B cell (primary cell): Measurements from ENCODE around the gene PPARG. TPM values are rescaled to one million over a fixed set of nuclear protein-coding genes. Genes with fewer than 3 reads are reported as not detected.

ENCODE experiments used
- ATAC-seq: fragments of 200-7000 bp; cut with Tn5 transposase; one replicate; pipeline ENCODE4 v1.10.0; 2021; ENCODE audit warnings: low read depth, mild to moderate bottlenecking, moderate number of reproducible peaks, moderate library complexity
- CTCF ChIA-PET: fragments of 350-600 bp; sonication (Branson Sonifier 250); formaldehyde crosslinking; loops from one replicate; lab custom pipeline; 2021; ENCODE audit warnings: antibody characterized with exemption, inconsistent platforms; lab: Charles Lee
- POLR2A ChIA-PET: fragments of 350-600 bp; sonication (Branson Sonifier 250); formaldehyde crosslinking; loops from one replicate; lab custom pipeline; 2021; ENCODE audit warnings: antibody characterized with exemption; lab: Charles Lee
- DNase-seq: peaks from one replicate; pipeline ENCODE4 v3.0.0; 2013
- H2AFZ ChIP-seq: 2 replicates; pipeline ENCODE4 v1.6.1; 2012; ENCODE audit warnings: mild to moderate bottlenecking, low read depth, low read length; ENCODE audit not compliant: insufficient read depth, poor library complexity, severe bottlenecking
- H3K27ac ChIP-seq, 2 donors: 1 replicate in 1 of 2; 2 replicates in 1 of 2; pipeline ENCODE4 v1.5.1; 2012 to 2013; ENCODE audit warnings: low read length in 2 of 2, mild to moderate bottlenecking in 2 of 2, moderate library complexity in 1 of 2
- H3K27me3 ChIP-seq, 4 experiments: fragments of 200-600 bp in 1 of 4; sonication (generic) in 1 of 4; replicated peaks in 1 of 4; 1 replicate in 2 of 4; 2 replicates in 2 of 4; pipeline versions ENCODE4 v1.6.1 to v1.7.0; 2013 to 2016; ENCODE audit warnings: low read length in 3 of 4, mild to moderate bottlenecking in 2 of 4, mixed read lengths in 1 of 4, moderate library complexity in 1 of 4; ENCODE audit not compliant: insufficient read depth in 4 of 4, control insufficient read depth in 3 of 4; ENCODE audit errors: control extremely low read depth in 1 of 4
- H3K36me3 ChIP-seq, 2 experiments: replicated peaks in 1 of 2; 1 replicate in 1 of 2; 2 replicates in 1 of 2; pipeline versions ENCODE4 v1.6.1 to v1.7.1; 2013; ENCODE audit warnings: low read length in 1 of 2; ENCODE audit not compliant: insufficient read depth in 2 of 2, control insufficient read depth in 1 of 2; ENCODE audit errors: control extremely low read depth in 1 of 2, extremely low read depth in 1 of 2
- H3K4me1 ChIP-seq, 2 donors: fragments of 200-600 bp in 1 of 2; sonication (generic) in 1 of 2; 1 replicate in 1 of 2; 2 replicates in 1 of 2; pipeline versions ENCODE4 v1.5.1 to v1.6.1; 2013 to 2017; ENCODE audit warnings: low read length in 2 of 2; ENCODE audit not compliant: control insufficient read depth in 2 of 2, insufficient read depth in 2 of 2
- H3K4me2 ChIP-seq: replicated peaks from 2 replicates; pipeline ENCODE3; 2012; ENCODE audit warnings: mild to moderate bottlenecking, low read depth, low read length; ENCODE audit not compliant: poor library complexity, severe bottlenecking
- H3K4me3 ChIP-seq, 5 experiments: fragments of 200-600 bp in 1 of 5; sonication (generic) in 1 of 5; 1 replicate in 3 of 5; 2 replicates in 2 of 5; pipeline versions ENCODE4 v1.5.1 to v1.7.0; 2011 to 2016; ENCODE audit warnings: low read length in 4 of 5, mild to moderate bottlenecking in 4 of 5, low read depth in 2 of 5, control low read depth in 1 of 5, moderate library complexity in 1 of 5; ENCODE audit not compliant: insufficient read depth in 1 of 5; ENCODE audit errors: control extremely low read depth in 1 of 5, extremely low read depth in 1 of 5
- H3K79me2 ChIP-seq: fragments of 200-600 bp; sonication (generic); one replicate; pipeline ENCODE4 v1.6.0; 2016; ENCODE audit warnings: low read length; ENCODE audit not compliant: control insufficient read depth, insufficient read depth
- H3K9ac ChIP-seq: fragments of 200-600 bp; sonication (generic); 2 replicates; pipeline ENCODE4 v1.6.1; 2017; ENCODE audit warnings: mild to moderate bottlenecking, low read length, moderate library complexity
- H3K9me3 ChIP-seq, 3 donors: one replicate each; pipeline versions ENCODE4 v1.6.1 to v1.7.1; 2013; ENCODE audit warnings: low read length in 2 of 3; ENCODE audit not compliant: control insufficient read depth in 2 of 3, insufficient read depth in 1 of 3; ENCODE audit errors: control extremely low read depth in 1 of 3
- H4K20me1 ChIP-seq: 2 replicates; pipeline ENCODE4 v1.6.0; 2012; ENCODE audit warnings: mild to moderate bottlenecking, low read length; ENCODE audit not compliant: insufficient read depth, control insufficient read depth, poor library complexity, severe bottlenecking
- H3K27ac Mint-ChIP-seq: one replicate; pipeline ENCODE4 v1.8.0; 2021; ENCODE audit warnings: mixed read lengths
- H3K27me3 Mint-ChIP-seq: one replicate; pipeline ENCODE4 v1.8.0; 2021; ENCODE audit warnings: mixed read lengths
- H3K4me1 Mint-ChIP-seq: one replicate; pipeline ENCODE4 v1.8.0; 2021; ENCODE audit warnings: mixed read lengths
- H3K4me3 Mint-ChIP-seq: one replicate; pipeline ENCODE4 v1.8.0; 2021; ENCODE audit warnings: mixed read lengths
- H3K9me3 Mint-ChIP-seq: one replicate; pipeline ENCODE4 v1.8.0; 2022; ENCODE audit warnings: mixed read lengths; ENCODE audit not compliant: insufficient read depth
- CTCF ChIP-seq: fragments of 200-600 bp; IDR thresholded peaks from one replicate; pipeline ENCODE4 v1.8.0; 2022; ENCODE audit warnings: antibody characterized with exemption, mild to moderate bottlenecking
- EZH2 ChIP-seq: IDR thresholded peaks from 2 replicates; pipeline ENCODE4 v1.6.1; 2012; ENCODE audit warnings: borderline replicate concordance, low read depth, mild to moderate bottlenecking, moderate library complexity, low read length; ENCODE audit not compliant: insufficient read depth, poor library complexity, severe bottlenecking
- WGBS: methylation state at CpG from one replicate; pipeline ENCODE4 v1.1.5; 2013; ENCODE audit warnings: missing lambda C conversion rate; ENCODE audit not compliant: insufficient coverage; 5-methylcytosine and 5-hydroxymethylcytosine counted together
- intact Hi-C: fragments of 100-400 bp; cut with micrococcal nuclease; formaldehyde crosslinking; loops from one replicate; pipeline ENCODE4 v1.10.0; 2022
- polyA plus RNA-seq: library from polyadenylated mRNA; depleted of rRNA; stranded (reverse); fragments of >200 nt; gene quantifications from 2 replicates; pipeline ENCODE4 v1.2.3, GENCODE V29; 2012
- total RNA-seq, 2 donors: library from RNA; stranded (reverse); fragments of 120-200 nt in 1 of 2; gene quantifications; 1 replicate in 1 of 2; 2 replicates in 1 of 2; pipeline versions ENCODE4 v1.2.3 to v1.2.4, GENCODE V29; 2013 to 2022

Gene PPARG
- total and polyA plus RNA-seq, 2 donors (not counting 1 experiment from before 2014, with no cell fraction given), result 0.12 to 0.44 TPM

GRCh38 chr3:12296511-12296910 lies 7.6 kb downstream of the PPARG start:
- no peaks in the 10 kb centered on the region for H4K20me1 ChIP-seq
- DNase-seq (no peak), ATAC-seq (no peak)
- peaks cover 5% of the 10 kb centered on the region for H3K27me3 Mint-ChIP-seq
- H3K4me3 ChIP-seq, result no peak overlapping the region
- TF ChIP-seq CTCF (no peak), EZH2 (no peak)
- H3K9me3 ChIP-seq, result no peaks in the 10 kb centered on the region
- H3K4me2 ChIP-seq, result no peak overlapping the region
- H3K9me3 Mint-ChIP-seq, result no peaks in the 10 kb centered on the region
- H3K27ac Mint-ChIP-seq, result no peak overlapping the region
- no peak overlapping the region for H2AFZ ChIP-seq
- WGBS, result 100% methylated on average over 1 of the region's 4 CpGs
- CTCF ChIA-PET, result no interaction called here
- H3K27ac ChIP-seq, result no peak overlapping the region
- peaks cover 0 to 8% (median 0%) of the 10 kb centered on the region in 4 experiments for H3K27me3 ChIP-seq
- no peak overlapping the region for H3K4me3 Mint-ChIP-seq
- POLR2A ChIA-PET, result no interaction called here
- no peaks in the 10 kb centered on the region for H3K79me2 ChIP-seq
- no peak overlapping the region for H3K9ac ChIP-seq
- no peaks in the 10 kb centered on the region for H3K4me1 Mint-ChIP-seq
- H3K4me1 ChIP-seq, result no peaks in the 10 kb centered on the region
- H3K36me3 ChIP-seq, result no peaks in the 10 kb centered on the region
- intact Hi-C loops, result no loop called here

GRCh38 chr3:12299026-12299425 lies 10.2 kb downstream of the PPARG start:
- Mint-ChIP-seq H3K27me3 (peaks cover 21% of the 10 kb centered on the region), H3K4me1 (no peaks in the 10 kb centered on the region), H3K4me3 (no peak overlapping the region), H3K9me3 (no peaks in the 10 kb centered on the region), H3K27ac (no peak overlapping the region)
- no peaks in the 10 kb centered on the region for H3K36me3 ChIP-seq
- DNase-seq (no peak), ATAC-seq (no peak)
- intact Hi-C loops, result no loop called here
- POLR2A ChIA-PET, result no interaction called here
- H3K27me3 ChIP-seq, result no peaks in the 10 kb centered on the region
- TF ChIP-seq EZH2 (no peak), CTCF (no peak)
- CTCF ChIA-PET, result no interaction called here
- H3K4me3 ChIP-seq, result no peak overlapping the region
- H3K9me3 ChIP-seq, result no peaks in the 10 kb centered on the region
- no peaks in the 10 kb centered on the region for H4K20me1 ChIP-seq
- no peak overlapping the region for H3K9ac ChIP-seq
- H3K79me2 ChIP-seq, result no peaks in the 10 kb centered on the region
- whole genome bisulfite sequencing, result 87% methylated on average over 3 of the region's 8 CpGs
- no peak overlapping the region for H2AFZ ChIP-seq
- no peak overlapping the region for H3K27ac ChIP-seq
- H3K4me1 ChIP-seq, result no peaks in the 10 kb centered on the region
- H3K4me2 ChIP-seq, result no peak overlapping the region
